HepG2 (cell line): ENCODE results near the gene GPC6. TPM values are rescaled to one million over a fixed set of nuclear protein-coding genes. Genes with fewer than 3 reads are reported as not detected.

Experiments used
- ATAC-seq: fragments of 200-7000 bp; cut with Tn5 transposase; 3 replicates; pipeline ENCODE4 v1.9.1; 2020; ENCODE audit warnings: mild to moderate bottlenecking, moderate library complexity
- BruUV-seq: library from RNA; stranded (reverse); fragments of 400-500 nt; replicated peaks from 2 replicates; lab custom pipeline; 2021; lab: Mats Ljungman, UMichigan
- CTCF ChIA-PET: fragments of 300-600 bp; formaldehyde crosslinking; extraction: SDS; loops from one replicate; lab custom pipeline; 2021; ENCODE audit warnings: low total read pairs, inconsistent platforms, low intra/inter-chr PET ratio; lab: Yijun Ruan, JAX
- POLR2A ChIA-PET: fragments of 350-600 bp; sonication (Branson Sonifier 250); formaldehyde crosslinking; loops from one replicate; lab custom pipeline; 2020; ENCODE audit warnings: antibody characterized with exemption, inconsistent platforms; lab: Yijun Ruan, JAX
- DNase-seq: peaks from one replicate; pipeline ENCODE4 v3.0.0-alpha.2; 2015; ENCODE audit warnings: low spot score
- FAIRE-seq: peaks from 3 replicates; lab custom pipeline; 2011; peaks lifted over from hg19 to GRCh38; lab: Jason Lieb, UNC
- H2AFZ ChIP-seq: one replicate; pipeline ENCODE4 v1.6.1; 2011; ENCODE audit warnings: low read length, inconsistent platforms
- H3K27ac ChIP-seq: fragments of 300-600 bp; 3 replicates; pipeline ENCODE4 v1.8.0; 2011; ENCODE audit warnings: mixed run types, mild to moderate bottlenecking, mixed read lengths, low read length, inconsistent platforms; ENCODE audit not compliant: insufficient read depth; ENCODE audit errors: extremely low read length
- H3K27me3 ChIP-seq, 2 experiments: fragments of 200-600 bp in 1 of 2; 2 replicates in 1 of 2; 3 replicates in 1 of 2; pipeline versions ENCODE4 v1.6.0 to v1.8.0; 2011; ENCODE audit warnings: low read length in 2 of 2, mild to moderate bottlenecking in 2 of 2, moderate library complexity in 2 of 2, inconsistent platforms in 1 of 2; ENCODE audit not compliant: insufficient read depth in 2 of 2, control insufficient read depth in 1 of 2
- H3K36me3 ChIP-seq, 2 experiments: fragments of 200-600 bp in 1 of 2; replicated peaks in 1 of 2; 2 replicates in 1 of 2; 3 replicates in 1 of 2; pipeline versions ENCODE4 v1.5.1 to v1.8.0; 2011; ENCODE audit warnings: low read length in 2 of 2, inconsistent platforms in 1 of 2; ENCODE audit not compliant: insufficient read depth in 2 of 2, control insufficient read depth in 1 of 2
- H3K4me1 ChIP-seq: 2 replicates; pipeline ENCODE4 v1.5.1; 2012; ENCODE audit warnings: low read length, inconsistent platforms; ENCODE audit not compliant: insufficient read depth
- H3K4me2 ChIP-seq: 2 replicates; pipeline ENCODE4 v1.6.0; 2011; ENCODE audit warnings: low read depth, low read length, inconsistent platforms
- H3K4me3 ChIP-seq, 3 experiments: fragments of 200-600 bp in 1 of 3; sonication (generic), shearing (Covaris generic) in 1 of 3; replicated peaks in 1 of 3; 2 replicates each; pipeline ENCODE4 v1.5.1; 2011 to 2016; ENCODE audit warnings: low read length in 3 of 3, inconsistent platforms in 2 of 3, low read depth in 2 of 3, mild to moderate bottlenecking in 2 of 3, control low read depth in 1 of 3, mixed read lengths in 1 of 3; ENCODE audit not compliant: insufficient read depth in 1 of 3
- H3K79me2 ChIP-seq: one replicate; pipeline ENCODE4 v1.6.1; 2011; ENCODE audit warnings: low read length, inconsistent platforms; ENCODE audit not compliant: insufficient read depth
- H3K9ac ChIP-seq: 2 replicates; pipeline ENCODE4 v1.6.0; 2011; ENCODE audit warnings: mild to moderate bottlenecking, low read depth, low read length, inconsistent platforms; ENCODE audit not compliant: insufficient read depth
- H3K9me3 ChIP-seq: 2 replicates; pipeline ENCODE4 v1.5.1; 2012; ENCODE audit warnings: mild to moderate bottlenecking, low read length
- H4K20me1 ChIP-seq: 2 replicates; pipeline ENCODE4 v1.6.0; 2011; ENCODE audit warnings: inconsistent platforms, mild to moderate bottlenecking, low read length, moderate library complexity; ENCODE audit not compliant: insufficient read depth
- CENPBD1 ChIP-seq: sonication (generic); formaldehyde crosslinking; IDR thresholded peaks from 2 replicates; pipeline ENCODE4 v1.8.0; 2022; ENCODE audit warnings: missing genetic modification reagents, low read depth, mild to moderate bottlenecking, borderline replicate concordance
- FOXP4 ChIP-seq: sonication (generic); formaldehyde crosslinking; IDR thresholded peaks from 2 replicates; pipeline ENCODE4 v1.4.0; 2020; ENCODE audit warnings: missing genetic modification reagents
- HNRNPUL1 ChIP-seq: fragments of 200-400 bp; formaldehyde crosslinking; IDR thresholded peaks from 2 replicates; pipeline ENCODE4 v1.6.1; 2017; ENCODE audit warnings: low read depth, mild to moderate bottlenecking, low read length, moderate library complexity
- NBN ChIP-seq: fragments of 450-650 bp; conservative IDR thresholded peaks from 2 replicates; pipeline ENCODE4 v1.6.1; 2017
- PHF8 ChIP-seq: sonication (generic); formaldehyde crosslinking; IDR thresholded peaks from 2 replicates; pipeline ENCODE4 v1.5.0; 2020; ENCODE audit warnings: missing genetic modification reagents
- PITX1 ChIP-seq: sonication (generic); formaldehyde crosslinking; IDR thresholded peaks from 2 replicates; pipeline ENCODE4 v1.5.1; 2020; ENCODE audit warnings: mild to moderate bottlenecking, missing genetic modification reagents
- ZFP62 ChIP-seq: sonication (generic); formaldehyde crosslinking; IDR thresholded peaks from 2 replicates; pipeline ENCODE4 v1.4.0; 2020; ENCODE audit warnings: missing genetic modification reagents
- ZFP82 ChIP-seq: sonication (generic); formaldehyde crosslinking; IDR thresholded peaks from 2 replicates; pipeline ENCODE4 v1.5.1; 2020; ENCODE audit warnings: mild to moderate bottlenecking, missing genetic modification reagents, borderline replicate concordance
- ZNF207 ChIP-seq: fragments of 450-650 bp; IDR thresholded peaks from 2 replicates; pipeline ENCODE4 v1.6.1; 2016; ENCODE audit warnings: antibody characterized with exemption, borderline replicate concordance
- ZNF496 ChIP-seq: sonication (generic); formaldehyde crosslinking; IDR thresholded peaks from 2 replicates; pipeline ENCODE4 v1.8.1; 2023; ENCODE audit warnings: mild to moderate bottlenecking, moderate library complexity, missing genetic modification reagents; ENCODE audit not compliant: insufficient replicate concordance
- ZNF709 ChIP-seq: sonication (generic); formaldehyde crosslinking; IDR thresholded peaks from 2 replicates; pipeline ENCODE4 v1.5.0; 2020; ENCODE audit warnings: mild to moderate bottlenecking, missing genetic modification reagents
- WGBS: methylation state at CpG from one replicate; pipeline ENCODE4 v1.1.6; 2017; ENCODE audit warnings: low lambda C conversion rate; 5-methylcytosine and 5-hydroxymethylcytosine counted together
- in situ Hi-C: cut with HindIII; loops from 2 replicates; pipeline ENCODE4 v1.10.0; 2017; ENCODE audit warnings: low pct_unique_long_range_greater_than_20kb; ENCODE audit not compliant: extremely low pct_ligation_motif_present
- intact Hi-C: fragments of 100-400 bp; cut with micrococcal nuclease; formaldehyde crosslinking; loops from one replicate; pipeline ENCODE4 v1.10.0; 2022; ENCODE audit not compliant: unreplicated experiment
- polyA plus RNA-seq, 8 experiments: library from polyadenylated mRNA; depleted of rRNA in 3 of 8; stranded (reverse) in 7 of 8; unstranded in 1 of 8; fragments of >200 nt; fragmentation: Illumina TruSeq in 4 of 8; extraction: Trizol in 4 of 8; gene quantifications; 2 replicates each; pipeline versions ENCODE4 v1.2.1 to v1.2.3, GENCODE V29; 2011 to 2016; ENCODE audit warnings: low read depth in 4 of 8, missing spikeins in 1 of 8, mixed read lengths in 1 of 8; ENCODE audit not compliant: insufficient read depth in 1 of 8
- total RNA-seq, 5 experiments: library from RNA; depleted of rRNA; stranded (reverse); fragments of >200 nt; fragmentation: Illumina TruSeq; extraction: Trizol; gene quantifications; 2 replicates each; pipeline ENCODE4 v1.2.3, GENCODE V29; 2016; ENCODE audit warnings: low read depth in 1 of 5
- TF ChIP-seq, protein P1 (sequence below): sonication (generic); formaldehyde crosslinking; IDR thresholded peaks from 2 replicates; pipeline ENCODE4 v1.4.0; 2020; ENCODE audit warnings: missing genetic modification reagents
- TF ChIP-seq, protein P2 (sequence below): sonication (generic); formaldehyde crosslinking; IDR thresholded peaks from 2 replicates; pipeline ENCODE4 v1.5.1; 2020; ENCODE audit warnings: mild to moderate bottlenecking, moderate library complexity, missing genetic modification reagents

The GPC6 gene
- total and polyA plus RNA-seq, 2 of the 13 experiments (the other 11 are each of a cell fraction or from before 2014, with no cell fraction given), result 24.5 to 33.9 TPM

DNA sequence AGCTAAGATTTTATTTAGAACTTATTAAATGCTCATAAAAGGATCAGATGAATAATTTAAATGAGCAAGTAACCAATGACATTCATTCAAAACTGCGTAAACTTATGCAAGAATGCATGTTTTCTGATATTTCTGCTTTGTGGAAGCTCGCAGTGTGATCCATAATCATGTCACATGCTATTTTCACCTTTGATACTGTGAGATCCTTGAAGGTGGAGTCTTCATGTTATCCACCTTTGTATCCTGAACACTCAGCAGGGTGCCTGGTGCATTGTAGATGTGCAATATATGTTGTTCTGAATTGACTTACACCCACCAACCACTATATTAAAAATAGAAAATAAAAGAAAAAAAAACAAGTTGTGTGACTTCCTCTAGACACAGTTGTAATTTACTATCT is 919.4 kb downstream of the GPC6 start:
- H3K4me1 ChIP-seq, result peaks cover 6% of the 10 kb centered on the region; the same call in 1 of the 2 replicates
- intact Hi-C loops, result no loop called here
- H3K36me3 ChIP-seq, result no peaks in the 10 kb centered on the region
- POLR2A ChIA-PET, result no interaction called here
- BruUV-seq, result no TSS peak
- no peak for DNase-seq
- TF ChIP-seq FOXP4 (CRISPR knock-in tag) (no peak), ZNF207 (no peak), ZFP82 (CRISPR knock-in tag) (no peak), HNRNPUL1 (no peak)
- TF ChIP-seq, all 625 proteins: peak for 0
- Histone ChIP-seq H3K27ac (no peak overlapping the region), H3K27me3 (no peaks in the 10 kb centered on the region), H3K4me3 (no peak overlapping the region), H3K9me3 (no peaks in the 10 kb centered on the region), H4K20me1 (no peaks in the 10 kb centered on the region), H3K79me2 (no peaks in the 10 kb centered on the region), H3K4me2 (no peak overlapping the region), H2AFZ (no peak overlapping the region), H3K9ac (no peak overlapping the region)
- ATAC-seq (no peak), FAIRE-seq (no peak)
- in situ Hi-C loops, result no loop called here
- CTCF ChIA-PET, result no interaction called here
- 79% methylated on average over 2 of the region's 2 CpGs for WGBS

- ATAC-seq, result no peak
- in situ Hi-C loops (no loop called here), intact Hi-C loops (no loop called here)
- no peak for FAIRE-seq
- BruUV-seq, result no TSS peak
- Histone ChIP-seq H3K4me3 (no peak overlapping the region), H3K27ac (no peak overlapping the region), H3K9me3 (no peaks in the 10 kb centered on the region), H3K4me1 (peaks cover 6% of the 10 kb centered on the region; the same call in 1 of the 2 replicates), H2AFZ (no peak overlapping the region), H4K20me1 (no peaks in the 10 kb centered on the region), H3K36me3 (no peaks in the 10 kb centered on the region), H3K79me2 (no peaks in the 10 kb centered on the region), H3K9ac (no peak overlapping the region), H3K27me3 (no peaks in the 10 kb centered on the region), H3K4me2 (no peak overlapping the region)
- DNase-seq, result no peak
- CTCF ChIA-PET, result no interaction called here
- POLR2A ChIA-PET, result no interaction called here
- WGBS, result 100% methylated on average over 2 of the region's 2 CpGs
- TF ChIP-seq, protein P1, sequence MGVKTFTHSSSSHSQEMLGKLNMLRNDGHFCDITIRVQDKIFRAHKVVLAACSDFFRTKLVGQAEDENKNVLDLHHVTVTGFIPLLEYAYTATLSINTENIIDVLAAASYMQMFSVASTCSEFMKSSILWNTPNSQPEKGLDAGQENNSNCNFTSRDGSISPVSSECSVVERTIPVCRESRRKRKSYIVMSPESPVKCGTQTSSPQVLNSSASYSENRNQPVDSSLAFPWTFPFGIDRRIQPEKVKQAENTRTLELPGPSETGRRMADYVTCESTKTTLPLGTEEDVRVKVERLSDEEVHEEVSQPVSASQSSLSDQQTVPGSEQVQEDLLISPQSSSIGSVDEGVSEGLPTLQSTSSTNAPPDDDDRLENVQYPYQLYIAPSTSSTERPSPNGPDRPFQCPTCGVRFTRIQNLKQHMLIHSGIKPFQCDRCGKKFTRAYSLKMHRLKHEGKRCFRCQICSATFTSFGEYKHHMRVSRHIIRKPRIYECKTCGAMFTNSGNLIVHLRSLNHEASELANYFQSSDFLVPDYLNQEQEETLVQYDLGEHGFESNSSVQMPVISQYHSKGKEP (CRISPR knock-in tag), result no peak
- TF ChIP-seq CENPBD1 (CRISPR knock-in tag), result no peak
- TF ChIP-seq, protein P2, sequence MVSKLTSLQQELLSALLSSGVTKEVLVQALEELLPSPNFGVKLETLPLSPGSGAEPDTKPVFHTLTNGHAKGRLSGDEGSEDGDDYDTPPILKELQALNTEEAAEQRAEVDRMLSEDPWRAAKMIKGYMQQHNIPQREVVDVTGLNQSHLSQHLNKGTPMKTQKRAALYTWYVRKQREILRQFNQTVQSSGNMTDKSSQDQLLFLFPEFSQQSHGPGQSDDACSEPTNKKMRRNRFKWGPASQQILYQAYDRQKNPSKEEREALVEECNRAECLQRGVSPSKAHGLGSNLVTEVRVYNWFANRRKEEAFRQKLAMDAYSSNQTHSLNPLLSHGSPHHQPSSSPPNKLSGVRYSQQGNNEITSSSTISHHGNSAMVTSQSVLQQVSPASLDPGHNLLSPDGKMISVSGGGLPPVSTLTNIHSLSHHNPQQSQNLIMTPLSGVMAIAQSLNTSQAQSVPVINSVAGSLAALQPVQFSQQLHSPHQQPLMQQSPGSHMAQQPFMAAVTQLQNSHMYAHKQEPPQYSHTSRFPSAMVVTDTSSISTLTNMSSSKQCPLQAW (CRISPR knock-in tag), result no peak
- no peak for TF ChIP-seq PHF8 (CRISPR knock-in tag)
- no peak for TF ChIP-seq NBN
- no peak for TF ChIP-seq ZNF709 (CRISPR knock-in tag)
- no peak for TF ChIP-seq ZNF207
- no peak for TF ChIP-seq ZNF496 (CRISPR knock-in tag)
- no peak for TF ChIP-seq PITX1
- no peak for TF ChIP-seq ZFP62 (CRISPR knock-in tag)
Observed at GRCh38 chr13:94153586-94153985, 927.0 kb downstream of the GPC6 start.
